ENCODE results near the gene SPOCK3. TPM values are rescaled to one million over a fixed set of nuclear protein-coding genes. Genes with fewer than 3 reads are reported as not detected.

Gene SPOCK3
- total RNA-seq, 1 donor from 2014 or later = not detected

DNA sequence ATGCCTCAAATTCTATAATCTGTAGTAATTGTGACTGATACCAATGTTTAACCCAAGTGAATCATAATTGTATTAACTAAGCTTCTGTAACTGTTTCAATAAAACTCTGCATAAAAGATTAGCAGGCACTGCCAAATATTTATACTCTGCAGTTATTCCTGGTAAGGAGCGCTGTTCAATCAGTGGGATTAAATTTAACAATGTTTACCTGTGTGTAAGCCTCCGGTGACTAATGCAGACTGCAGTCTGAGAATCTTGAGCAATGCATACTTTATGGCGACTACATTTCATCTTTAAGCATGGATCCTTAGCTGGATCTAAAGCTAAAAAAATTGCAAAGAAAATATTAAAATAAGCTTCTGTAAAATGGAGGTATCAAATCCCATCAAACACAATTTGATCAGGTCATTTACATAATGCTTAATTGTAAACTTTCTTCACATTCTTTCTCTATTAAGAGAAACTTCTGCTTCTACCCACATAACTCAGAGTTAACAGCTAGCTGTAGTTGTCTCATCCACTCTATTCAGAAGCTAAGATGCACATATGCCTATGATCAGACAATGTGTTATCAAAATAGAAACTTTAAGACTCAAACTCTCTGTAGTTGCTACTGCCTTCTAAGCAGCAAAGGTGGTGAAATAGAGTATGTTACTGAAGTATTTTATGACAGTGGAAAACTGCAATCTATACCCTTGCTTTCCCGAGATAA is 234.0 kb downstream of the SPOCK3 start:
- Histone ChIP-seq H3K36me3 (no peaks in the 10 kb centered on the region), H3K9me3 (no peaks in the 10 kb centered on the region), H3K4me1 (no peaks in the 10 kb centered on the region), H3K27ac (no peak overlapping the region), H3K27me3 (no peaks in the 10 kb centered on the region), H3K4me3 (no peak overlapping the region)
- DNase-seq (no peak), ATAC-seq (no peak)
- intact Hi-C loops (cut with DNase I) = no loop called here
- TF ChIP-seq, protein P1, sequence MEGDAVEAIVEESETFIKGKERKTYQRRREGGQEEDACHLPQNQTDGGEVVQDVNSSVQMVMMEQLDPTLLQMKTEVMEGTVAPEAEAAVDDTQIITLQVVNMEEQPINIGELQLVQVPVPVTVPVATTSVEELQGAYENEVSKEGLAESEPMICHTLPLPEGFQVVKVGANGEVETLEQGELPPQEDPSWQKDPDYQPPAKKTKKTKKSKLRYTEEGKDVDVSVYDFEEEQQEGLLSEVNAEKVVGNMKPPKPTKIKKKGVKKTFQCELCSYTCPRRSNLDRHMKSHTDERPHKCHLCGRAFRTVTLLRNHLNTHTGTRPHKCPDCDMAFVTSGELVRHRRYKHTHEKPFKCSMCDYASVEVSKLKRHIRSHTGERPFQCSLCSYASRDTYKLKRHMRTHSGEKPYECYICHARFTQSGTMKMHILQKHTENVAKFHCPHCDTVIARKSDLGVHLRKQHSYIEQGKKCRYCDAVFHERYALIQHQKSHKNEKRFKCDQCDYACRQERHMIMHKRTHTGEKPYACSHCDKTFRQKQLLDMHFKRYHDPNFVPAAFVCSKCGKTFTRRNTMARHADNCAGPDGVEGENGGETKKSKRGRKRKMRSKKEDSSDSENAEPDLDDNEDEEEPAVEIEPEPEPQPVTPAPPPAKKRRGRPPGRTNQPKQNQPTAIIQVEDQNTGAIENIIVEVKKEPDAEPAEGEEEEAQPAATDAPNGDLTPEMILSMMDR (IDR thresholded peaks at IDR 0.05) = no peak

- DNase-seq = no peak
- TF ChIP-seq, protein P1 (IDR thresholded peaks at IDR 0.05) = no peak
- H3K36me3 ChIP-seq = no peaks in the 10 kb centered on the region
- H3K4me3 ChIP-seq = no peak overlapping the region
- intact Hi-C loops (cut with DNase I) = no loop called here
- H3K9me3 ChIP-seq = no peaks in the 10 kb centered on the region
- no peak overlapping the region for H3K27ac ChIP-seq
- ATAC-seq = no peak
- H3K27me3 ChIP-seq = no peaks in the 10 kb centered on the region
- H3K4me1 ChIP-seq = no peaks in the 10 kb centered on the region
Observed at GRCh38 chr4:166996216-166996615, 238.1 kb downstream of the SPOCK3 start.

DNA sequence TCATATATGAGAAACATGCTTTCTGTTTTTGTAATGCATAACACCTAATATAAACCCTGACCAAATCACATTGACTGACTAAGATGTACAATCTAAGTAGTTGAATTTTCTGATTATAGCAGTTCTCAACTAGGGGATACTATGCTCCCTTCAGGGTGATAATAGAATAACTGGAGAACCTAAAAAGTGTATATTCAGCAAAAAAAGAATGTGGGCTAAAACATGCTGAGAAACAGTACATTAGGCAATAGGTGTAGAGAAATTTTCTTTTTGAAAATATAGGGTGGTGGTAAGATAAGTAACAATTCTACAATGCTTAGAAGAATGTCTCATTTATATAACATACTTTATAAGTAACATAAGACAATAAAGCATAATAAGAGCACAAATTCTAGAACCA is 239.6 kb downstream of the SPOCK3 start:
- TF ChIP-seq, protein P1 (IDR thresholded peaks at IDR 0.05) = no peak

DNA sequence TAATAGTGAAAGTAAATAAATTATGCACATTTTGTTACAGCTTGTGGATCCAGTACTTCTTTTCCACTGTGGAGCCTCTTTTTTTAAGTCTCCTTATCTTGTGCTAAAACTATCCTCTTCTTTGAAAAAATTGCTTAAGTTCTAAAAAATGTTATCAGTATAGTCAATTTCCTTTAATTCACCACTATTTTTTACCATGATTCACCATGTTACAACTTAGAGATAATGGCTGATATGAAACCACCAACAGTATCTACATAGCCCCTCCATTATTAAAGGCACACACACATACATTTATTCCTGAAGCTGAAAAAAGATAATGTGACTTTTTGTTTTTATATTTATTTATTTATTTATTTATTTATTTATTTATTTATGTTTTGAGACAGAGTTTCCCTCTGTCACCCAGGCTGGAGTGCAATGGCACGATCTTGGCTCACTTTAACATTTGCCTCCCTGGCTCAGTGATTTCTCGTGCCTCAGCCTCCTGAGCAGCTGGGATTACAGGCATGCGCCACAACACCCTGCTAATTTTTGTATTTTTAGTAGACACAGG is 243.2 kb downstream of the SPOCK3 start:
- Histone ChIP-seq H3K36me3 (no peaks in the 10 kb centered on the region), H3K27me3 (no peaks in the 10 kb centered on the region), H3K4me3 (no peak overlapping the region), H3K27ac (no peak overlapping the region), H3K9me3 (no peaks in the 10 kb centered on the region), H3K4me1 (no peaks in the 10 kb centered on the region)
- DNase-seq (no peak), ATAC-seq (no peak)
- TF ChIP-seq, protein P1 (IDR thresholded peaks at IDR 0.05) = no peak
- intact Hi-C loops (cut with DNase I) = no loop called here

More for the DNA sequence above, 239.6 kb downstream of the SPOCK3 start:
- Histone ChIP-seq H3K36me3 (no peaks in the 10 kb centered on the region), H3K4me1 (no peaks in the 10 kb centered on the region), H3K9me3 (no peaks in the 10 kb centered on the region), H3K27ac (no peak overlapping the region), H3K27me3 (no peaks in the 10 kb centered on the region), H3K4me3 (no peak overlapping the region)
- intact Hi-C loops (cut with DNase I) = no loop called here
- DNase-seq = no peak
- no peak for ATAC-seq

GRCh38 chr4:166989886-166990285 is 244.4 kb downstream of the SPOCK3 start:
- DNase-seq (no peak), ATAC-seq (no peak)
- H3K27ac ChIP-seq = no peak overlapping the region
- H3K4me3 ChIP-seq = no peak overlapping the region
- intact Hi-C loops (cut with DNase I) = no loop called here
- no peaks in the 10 kb centered on the region for H3K4me1 ChIP-seq
- no peaks in the 10 kb centered on the region for H3K36me3 ChIP-seq
- no peaks in the 10 kb centered on the region for H3K27me3 ChIP-seq
- TF ChIP-seq, protein P1 (IDR thresholded peaks at IDR 0.05) = no peak
- no peaks in the 10 kb centered on the region for H3K9me3 ChIP-seq
